HG02938 (cell line): ENCODE results near the gene SOX13.

Source experiments
- ATAC-seq: cut with Tn5 transposase; IDR thresholded peaks from one replicate; pipeline ENCODE4 v1.9.1; 2021; ENCODE audit warnings: mild to moderate bottlenecking, moderate library complexity; ENCODE audit not compliant: unreplicated experiment

Gene SOX13

GRCh38 chr1:204176049-204176448 is 103.1 kb downstream of the SOX13 start:
- no peak for ATAC-seq

GRCh38 chr1:204177133-204177532 is 104.2 kb downstream of the SOX13 start:
- no peak for ATAC-seq
